GM21526 (cell line): ENCODE measurements around the gene PEX6.

Experiments used
- ATAC-seq: cut with Tn5 transposase; IDR thresholded peaks from one replicate; pipeline ENCODE4 v1.9.1; 2021; ENCODE audit warnings: moderate library complexity; ENCODE audit not compliant: unreplicated experiment, low FRiP score

Gene PEX6

GRCh38 chr6:42978839-42979522 is at the start of gene PEX6:
Gene PEX6, minus strand, starts transcription at chr6:42979181. Its CDS starts 31 bp downstream, at chr6:42979150.
- peak; percentile 71 for ATAC-seq

GRCh38 chr6:43026365-43026764 is 47.4 kb upstream of the PEX6 start:
- ATAC-seq = no peak

GRCh38 chr6:43024436-43024835 is 45.5 kb upstream of the PEX6 start:
- no peak for ATAC-seq

- ATAC-seq = no peak
Observed at GRCh38 chr6:43021270-43022047, 42.5 kb upstream of the PEX6 start, which contains the start of gene RRP36. Gene RRP36, plus strand, starts transcription at chr6:43021623. Its CDS starts 32 bp downstream, at chr6:43021655.

GRCh38 chr6:43020847-43021246 is 41.9 kb upstream of the PEX6 start:
- ATAC-seq = no peak

- ATAC-seq = no peak
Observed at GRCh38 chr6:43020052-43020705, 41.2 kb upstream of the PEX6 start.

- ATAC-seq = no peak
Observed at GRCh38 chr6:43019152-43019551, 40.2 kb upstream of the PEX6 start.

- ATAC-seq = no peak
Observed at GRCh38 chr6:43016943-43017334, 38.0 kb upstream of the PEX6 start.

- ATAC-seq = no peak
Observed at GRCh38 chr6:43016176-43016942, 37.4 kb upstream of the PEX6 start.

- no peak for ATAC-seq
Observed at GRCh38 chr6:43014434-43014909, 35.5 kb upstream of the PEX6 start.

GRCh38 chr6:43013843-43014433 is 35.0 kb upstream of the PEX6 start, which contains the start of the genes KLHDC3 and MEA1:
Gene KLHDC3, plus strand, starts transcription at chr6:43014249. Its CDS starts 2,944 bp downstream, at chr6:43017193.
Gene MEA1, minus strand, starts transcription at chr6:43013946. Its CDS starts 133 bp downstream, at chr6:43013813.
- ATAC-seq = peak; percentile 73

- ATAC-seq = peak; percentile 4
Observed at GRCh38 chr6:43013097-43013842, 34.3 kb upstream of the PEX6 start.

GRCh38 chr6:43012364-43012763 is 33.4 kb upstream of the PEX6 start:
- ATAC-seq = no peak

- no peak for ATAC-seq
Observed at GRCh38 chr6:43011207-43011606, 32.2 kb upstream of the PEX6 start.

GRCh38 chr6:43009124-43009523 is 30.1 kb upstream of the PEX6 start:
- ATAC-seq = no peak

- ATAC-seq = no peak
Observed at GRCh38 chr6:43007126-43007525, 28.1 kb upstream of the PEX6 start.

GRCh38 chr6:43006251-43006650 is 27.3 kb upstream of the PEX6 start:
- no peak for ATAC-seq

- ATAC-seq = no peak
Observed at GRCh38 chr6:43005844-43006243, 26.9 kb upstream of the PEX6 start.

GRCh38 chr6:43001843-43002242 is 22.9 kb upstream of the PEX6 start:
- ATAC-seq = no peak
